ENCODE results near the gene ST3GAL5.

GRCh38 chr2:85899849-85900248, 11.1 kb upstream of the ST3GAL5 start:
- TF ChIP-seq CTCF (IDR thresholded peaks at IDR 0.05 in 8 of 11, conservative IDR thresholded peaks at IDR 0.05 in 3 of 11): no peak
- TF ChIP-seq POLR2AphosphoS5 (IDR thresholded peaks at IDR 0.05): no peak
- TF ChIP-seq POLR2A (IDR thresholded peaks at IDR 0.05): no peak
